Esophagus squamous epithelium (tissue), 4 donors: ENCODE data around the gene SMYD3.

ENCODE experiments used
- CTCF ChIP-seq, 6 experiments: fragments of 450-650 bp in 4 of 6; fragments of 200-600 bp in 2 of 6; sonication (generic) in 2 of 6; IDR thresholded peaks; one replicate each; pipeline ENCODE4 v1.5.1; 2016 to 2019; ENCODE audit warnings: antibody characterized with exemption in 6 of 6, mild to moderate bottlenecking in 4 of 6, moderate library complexity in 4 of 6
- POLR2A ChIP-seq, 4 donors: fragments of 450-650 bp; IDR thresholded peaks; one replicate each; pipeline ENCODE4 v1.6.1; 2017; ENCODE audit warnings: antibody characterized with exemption in 4 of 4, mild to moderate bottlenecking in 4 of 4, moderate library complexity in 3 of 4

GRCh38 chr1:245906207-245906606 lies 600.9 kb downstream of the SMYD3 start:
- no peak for TF ChIP-seq CTCF (IDR thresholded peaks at IDR 0.05)
- no peak for TF ChIP-seq POLR2A (IDR thresholded peaks at IDR 0.05)
